ENCODE measurements around the gene RALGPS1.
"Not testable (repeated sequence)": the region's sequence is repeated elsewhere in the genome, so short reads cannot be mapped to it uniquely, and the experiment has no call there.

Gene RALGPS1

GRCh38 chr9:127166111-127166510 lies 251.5 kb downstream of the RALGPS1 start:
- DNase-seq = no peak
- intact Hi-C loops (cut with DNase I) = no loop called here

GRCh38 chr9:127166651-127167524 lies 252.3 kb downstream of the RALGPS1 start:
- peak in 7 of 42 donors; percentile 1 to 38 (median 15) for DNase-seq
- intact Hi-C loops (cut with DNase I) = no loop called here

GRCh38 chr9:127167560-127168326 lies 253.2 kb downstream of the RALGPS1 start:
- intact Hi-C loops (cut with DNase I) = no loop called here
- DNase-seq = peak in 5 of 42 donors; percentile 5 to 28 (median 12)

- intact Hi-C loops (cut with DNase I) = no loop called here
- DNase-seq = peak in 10 of 42 donors; percentile 0 to 31 (median 5)
Observed at GRCh38 chr9:127168756-127169574, 254.4 kb downstream of the RALGPS1 start.

GRCh38 chr9:127169575-127169883 lies 254.9 kb downstream of the RALGPS1 start:
- intact Hi-C loops (cut with DNase I) = no loop called here

GRCh38 chr9:127170103-127170502 lies 255.5 kb downstream of the RALGPS1 start:
- peak in 10 of 42 donors; percentile 3 to 34 (median 8) for DNase-seq
- intact Hi-C loops (cut with DNase I) = no loop called here

More at GRCh38 chr9:127169575-127169883, 254.9 kb downstream of the RALGPS1 start:
- no peak for DNase-seq

- intact Hi-C loops (cut with DNase I) = no loop called here
- peak in 8 of 42 donors; percentile 3 to 39 (median 13) for DNase-seq
Observed at GRCh38 chr9:127170652-127171051, 256.1 kb downstream of the RALGPS1 start.

GRCh38 chr9:127171348-127171747 lies 256.8 kb downstream of the RALGPS1 start:
- peak in 10 of 42 donors; percentile 5 to 39 (median 12) for DNase-seq
- intact Hi-C loops (cut with DNase I) = not testable (repeated sequence)

GRCh38 chr9:127172066-127172707 lies 257.6 kb downstream of the RALGPS1 start:
- intact Hi-C loops (cut with DNase I) = no loop called here
- DNase-seq = peak in 11 of 42 donors; percentile 2 to 46 (median 17)

GRCh38 chr9:127173063-127173462 lies 258.5 kb downstream of the RALGPS1 start:
- DNase-seq = peak in 7 of 42 donors; percentile 0 to 24 (median 11)
- intact Hi-C loops (cut with DNase I) = no loop called here

GRCh38 chr9:127174386-127175318 lies 260.1 kb downstream of the RALGPS1 start:
- DNase-seq = peak in 9 of 42 donors; percentile 1 to 36 (median 9)
- intact Hi-C loops (cut with DNase I) = no loop called here

GRCh38 chr9:127175319-127175715 lies 260.7 kb downstream of the RALGPS1 start:
- intact Hi-C loops (cut with DNase I) = no loop called here
- DNase-seq = peak in 7 of 42 donors; percentile 2 to 22 (median 14)

GRCh38 chr9:127175764-127176163 lies 261.2 kb downstream of the RALGPS1 start:
- intact Hi-C loops (cut with DNase I) = no loop called here
- DNase-seq = peak in 9 of 42 donors; percentile 1 to 23 (median 9)

- DNase-seq = peak in 10 of 42 donors; percentile 0 to 33 (median 4)
Observed at GRCh38 chr9:127176631-127177030, 262.0 kb downstream of the RALGPS1 start.

GRCh38 chr9:127177231-127177630 lies 262.6 kb downstream of the RALGPS1 start:
- intact Hi-C loops (cut with DNase I) = no loop called here
- peak in 14 of 42 donors; percentile 2 to 42 (median 22) for DNase-seq

More at GRCh38 chr9:127176631-127177030, 262.0 kb downstream of the RALGPS1 start:
- intact Hi-C loops (cut with DNase I) = no loop called here

- DNase-seq = peak in 8 of 42 donors; percentile 1 to 23 (median 5)
- intact Hi-C loops (cut with DNase I) = no loop called here
Observed at GRCh38 chr9:127177665-127178265, 263.2 kb downstream of the RALGPS1 start.
